PC-9 (cell line): Measurements from ENCODE around the gene CIT.

Experiments used
- EZH2 ChIP-seq: fragments of 200-600 bp; sonication (generic); IDR thresholded peaks from 2 replicates; pipeline ENCODE4 v1.8.0; 2017; ENCODE audit warnings: antibody characterized with exemption, low read depth
- TF ChIP-seq, protein P1 (sequence below): fragments of 200-600 bp; sonication (generic); conservative IDR thresholded peaks from 2 replicates; pipeline ENCODE4 v1.6.1; 2017; ENCODE audit warnings: mixed run types, antibody characterized with exemption, mild to moderate bottlenecking, moderate library complexity

DNA sequence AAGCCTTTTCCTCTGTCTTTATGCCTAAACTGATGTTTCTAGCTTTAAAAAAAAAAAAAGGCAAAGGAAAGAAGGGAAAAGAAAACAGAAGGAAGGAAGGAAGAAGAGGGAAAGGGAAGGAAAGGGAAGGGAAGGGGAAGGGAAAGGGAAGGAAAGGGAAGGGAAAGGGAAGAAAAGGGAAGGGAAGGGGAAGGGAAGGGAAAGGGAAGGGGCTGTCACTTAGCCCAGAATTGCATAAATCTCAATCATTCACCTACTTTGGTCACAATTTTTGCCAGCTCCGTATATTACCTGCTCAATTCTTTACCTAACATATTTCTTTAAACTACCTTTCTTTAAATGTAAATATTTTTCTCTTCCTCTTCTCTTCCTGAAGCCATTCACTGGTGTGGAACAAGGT is 26.8 kb downstream of the CIT start:
- TF ChIP-seq, protein P1, sequence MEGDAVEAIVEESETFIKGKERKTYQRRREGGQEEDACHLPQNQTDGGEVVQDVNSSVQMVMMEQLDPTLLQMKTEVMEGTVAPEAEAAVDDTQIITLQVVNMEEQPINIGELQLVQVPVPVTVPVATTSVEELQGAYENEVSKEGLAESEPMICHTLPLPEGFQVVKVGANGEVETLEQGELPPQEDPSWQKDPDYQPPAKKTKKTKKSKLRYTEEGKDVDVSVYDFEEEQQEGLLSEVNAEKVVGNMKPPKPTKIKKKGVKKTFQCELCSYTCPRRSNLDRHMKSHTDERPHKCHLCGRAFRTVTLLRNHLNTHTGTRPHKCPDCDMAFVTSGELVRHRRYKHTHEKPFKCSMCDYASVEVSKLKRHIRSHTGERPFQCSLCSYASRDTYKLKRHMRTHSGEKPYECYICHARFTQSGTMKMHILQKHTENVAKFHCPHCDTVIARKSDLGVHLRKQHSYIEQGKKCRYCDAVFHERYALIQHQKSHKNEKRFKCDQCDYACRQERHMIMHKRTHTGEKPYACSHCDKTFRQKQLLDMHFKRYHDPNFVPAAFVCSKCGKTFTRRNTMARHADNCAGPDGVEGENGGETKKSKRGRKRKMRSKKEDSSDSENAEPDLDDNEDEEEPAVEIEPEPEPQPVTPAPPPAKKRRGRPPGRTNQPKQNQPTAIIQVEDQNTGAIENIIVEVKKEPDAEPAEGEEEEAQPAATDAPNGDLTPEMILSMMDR: no peak
- no peak for TF ChIP-seq EZH2
